Measurements from ENCODE around the gene LRP5.

- TF ChIP-seq CTCF (IDR thresholded peaks at IDR 0.05) (no peak), POLR2A (IDR thresholded peaks at IDR 0.05) (no peak)
These were observed 145.0 kb downstream of the LRP5 start for GRCh38 chr11:68457216-68457897.

All from testis (tissue), 2 donors.